Urinary bladder (tissue), 4 donors: ENCODE results near the gene ITGAV. TPM values are rescaled to one million over a fixed set of nuclear protein-coding genes. Genes with fewer than 3 reads are reported as not detected.

Experiments used
- DNase-seq: peaks from one replicate; pipeline ENCODE4 v3.0.0-alpha.2; 2015; ENCODE audit errors: extremely low spot score
- H3K27ac ChIP-seq: one replicate; pipeline ENCODE4 v1.5.1; 2013; ENCODE audit warnings: low read depth, mild to moderate bottlenecking, moderate library complexity
- H3K36me3 ChIP-seq: one replicate; pipeline ENCODE4 v1.6.1; 2013; ENCODE audit warnings: mild to moderate bottlenecking, moderate library complexity; ENCODE audit not compliant: insufficient read depth
- H3K4me1 ChIP-seq: one replicate; pipeline ENCODE4 v1.6.1; 2013; ENCODE audit warnings: mild to moderate bottlenecking, moderate library complexity; ENCODE audit not compliant: insufficient read depth
- H3K4me3 ChIP-seq: one replicate; pipeline ENCODE4 v1.5.1; 2013; ENCODE audit warnings: low read depth, low read length
- WGBS: extraction: QIAGEN DNeasy Blood & Tissue Kit; methylation state at CpG from one replicate; pipeline ENCODE4 v1.1.7; 2013; 5-methylcytosine and 5-hydroxymethylcytosine counted together
- polyA plus RNA-seq: library from polyadenylated mRNA; stranded (reverse); fragments of 200-250 nt; gene quantifications from one replicate; pipeline ENCODE4 v1.2.3, GENCODE V29; 2013
- total RNA-seq: library from RNA; depleted of rRNA; stranded (reverse); fragments of >200 nt; gene quantifications from one replicate; pipeline ENCODE4 v1.2.3, GENCODE V29; 2014
- donor health status: healthy with polysubstance abuse.
- donor health status: healthy.

Gene ITGAV
- total and polyA plus RNA-seq, 2 donors = 33.1 to 183 TPM

- H3K4me3 ChIP-seq = no peak overlapping the region
- H3K27ac ChIP-seq = no peak overlapping the region
- no peaks in the 10 kb centered on the region for H3K4me1 ChIP-seq
- H3K36me3 ChIP-seq = peaks cover 1% of the 10 kb centered on the region
- DNase-seq = no peak
Observed at GRCh38 chr2:186639939-186640338, 50.1 kb downstream of the ITGAV start.

DNA sequence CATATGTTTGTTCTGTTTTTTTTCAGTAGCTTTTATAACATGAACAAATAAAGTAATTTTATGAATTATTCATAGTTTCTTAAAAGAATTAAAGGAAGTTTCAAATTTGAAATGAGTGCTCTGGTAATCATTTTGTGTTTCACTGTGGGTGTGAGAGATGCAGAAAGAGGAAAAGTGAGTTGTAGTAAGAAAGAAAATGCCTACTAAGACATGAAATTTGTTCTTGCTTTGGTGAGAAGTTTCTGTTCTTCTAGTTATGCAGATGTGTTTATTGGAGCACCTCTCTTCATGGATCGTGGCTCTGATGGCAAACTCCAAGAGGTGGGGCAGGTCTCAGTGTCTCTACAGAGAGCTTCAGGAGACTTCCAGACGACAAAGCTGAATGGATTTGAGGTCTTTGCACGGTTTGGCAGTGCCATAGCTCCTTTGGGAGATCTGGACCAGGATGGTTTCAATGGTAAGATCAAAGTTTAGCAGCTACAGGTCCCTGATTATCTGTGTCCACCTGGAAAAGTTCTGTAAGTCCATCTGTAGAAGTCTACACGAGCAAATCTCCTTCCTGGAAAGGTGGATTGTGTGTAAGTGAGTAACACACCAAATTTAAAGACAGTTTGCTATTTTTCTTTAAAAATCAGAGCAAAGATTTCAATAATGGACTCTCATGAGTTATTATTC is 51.4 kb downstream of the ITGAV start:
- WGBS = 70% methylated on average over 4 of the region's 4 CpGs
- Histone ChIP-seq H3K36me3 (peaks cover 1% of the 10 kb centered on the region), H3K4me3 (no peak overlapping the region), H3K27ac (no peak overlapping the region), H3K4me1 (no peaks in the 10 kb centered on the region)
- no peak for DNase-seq

DNA sequence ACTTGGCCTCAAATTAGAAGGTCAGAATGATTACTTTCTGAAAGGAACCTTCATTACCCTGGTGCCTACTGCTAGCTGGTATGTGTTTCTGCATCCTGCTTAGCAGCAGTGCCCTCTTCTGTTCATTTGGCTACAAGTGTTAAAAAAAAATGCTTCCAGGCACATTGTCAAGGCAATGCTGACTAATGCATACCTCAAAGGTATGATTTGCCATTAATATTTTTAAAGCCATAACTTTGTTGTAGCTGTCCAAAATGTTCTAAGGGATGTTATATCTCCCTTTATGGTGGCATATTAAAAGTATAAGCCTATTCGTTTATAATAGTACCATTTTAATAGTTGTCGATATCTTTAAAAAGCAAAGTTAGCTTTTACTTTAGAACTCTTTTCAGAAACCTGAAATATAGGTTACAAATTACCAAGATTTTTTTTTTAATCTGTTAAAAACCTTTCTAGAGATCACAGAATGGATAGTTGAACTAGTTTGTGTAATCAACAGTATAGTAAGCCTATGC is 52.0 kb downstream of the ITGAV start:
- no peak overlapping the region for H3K27ac ChIP-seq
- H3K4me3 ChIP-seq = no peak overlapping the region
- no peaks in the 10 kb centered on the region for H3K4me1 ChIP-seq
- peaks cover 1% of the 10 kb centered on the region for H3K36me3 ChIP-seq
- 89% methylated on average over 2 of the region's 2 CpGs for WGBS
- DNase-seq = peak; percentile 11

DNA sequence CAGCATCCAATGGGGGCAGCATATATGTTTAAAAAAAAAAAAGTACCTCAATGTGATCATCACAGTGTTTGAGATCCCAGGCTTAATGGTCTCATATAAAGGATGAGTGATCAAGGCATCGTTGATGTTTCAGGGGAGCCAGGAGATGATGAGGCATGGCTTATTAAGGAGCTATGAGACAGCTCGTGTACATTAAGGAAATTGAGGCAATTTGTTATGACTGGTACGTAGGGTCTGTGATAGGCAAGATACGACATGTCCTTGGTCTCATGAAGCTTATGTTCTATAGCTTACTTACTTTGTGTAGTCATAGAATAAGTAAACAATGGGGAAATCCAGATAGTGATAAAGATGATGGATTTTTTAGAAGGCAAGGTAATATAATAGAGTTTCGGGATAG is 54.9 kb downstream of the ITGAV start:
- Histone ChIP-seq H3K4me3 (no peak overlapping the region), H3K27ac (no peak overlapping the region), H3K36me3 (peaks cover 3% of the 10 kb centered on the region), H3K4me1 (no peaks in the 10 kb centered on the region)
- WGBS = 86% methylated on average over 5 of the region's 5 CpGs
- DNase-seq = no peak

DNA sequence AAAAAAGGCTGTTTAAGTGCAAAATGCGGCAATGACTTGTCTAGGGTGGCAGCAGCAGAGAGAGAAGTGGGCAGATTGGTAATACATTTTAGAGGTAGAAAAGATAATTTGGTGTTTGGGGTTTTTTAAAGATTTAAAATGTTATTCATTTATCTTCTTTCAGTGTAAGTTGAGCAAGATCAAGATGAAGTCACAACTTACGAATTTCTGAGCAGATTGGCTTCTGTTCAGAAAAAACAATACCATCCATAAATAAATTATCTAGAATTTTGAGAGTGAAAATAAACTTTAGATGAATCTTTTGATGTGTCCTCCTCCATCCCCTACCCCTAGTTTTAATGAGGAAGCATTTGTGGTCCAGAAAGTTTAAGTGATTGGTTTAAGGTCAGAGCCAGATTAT is 56.1 kb downstream of the ITGAV start:
- H3K4me3 ChIP-seq = no peak overlapping the region
- no peaks in the 10 kb centered on the region for H3K4me1 ChIP-seq
- DNase-seq = no peak
- WGBS = 88% methylated on average over 2 of the region's 2 CpGs
- peaks cover 3% of the 10 kb centered on the region for H3K36me3 ChIP-seq
- H3K27ac ChIP-seq = no peak overlapping the region

DNA sequence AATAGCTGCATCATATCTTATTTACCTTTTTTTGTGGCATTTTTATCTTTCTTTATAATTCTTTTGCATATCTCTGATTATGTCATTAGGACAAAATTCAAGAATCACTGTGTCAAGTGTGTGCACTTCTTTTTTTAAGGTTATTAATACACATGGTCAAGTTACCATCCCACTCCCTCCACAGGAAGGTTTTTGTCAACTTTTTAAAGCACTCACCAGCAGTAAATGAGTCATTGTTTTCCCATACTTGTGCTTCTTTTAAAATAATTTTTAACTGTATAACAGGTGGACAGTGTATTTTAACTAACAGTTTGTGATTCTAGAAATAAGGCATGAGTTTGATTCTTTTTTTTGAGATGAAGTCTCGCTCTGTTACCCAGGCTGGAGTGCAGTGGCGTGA is 58.3 kb downstream of the ITGAV start:
- Histone ChIP-seq H3K27ac (no peak overlapping the region), H3K36me3 (peaks cover 5% of the 10 kb centered on the region)
- WGBS = over 99% methylated on average over 2 of the region's 2 CpGs

DNA sequence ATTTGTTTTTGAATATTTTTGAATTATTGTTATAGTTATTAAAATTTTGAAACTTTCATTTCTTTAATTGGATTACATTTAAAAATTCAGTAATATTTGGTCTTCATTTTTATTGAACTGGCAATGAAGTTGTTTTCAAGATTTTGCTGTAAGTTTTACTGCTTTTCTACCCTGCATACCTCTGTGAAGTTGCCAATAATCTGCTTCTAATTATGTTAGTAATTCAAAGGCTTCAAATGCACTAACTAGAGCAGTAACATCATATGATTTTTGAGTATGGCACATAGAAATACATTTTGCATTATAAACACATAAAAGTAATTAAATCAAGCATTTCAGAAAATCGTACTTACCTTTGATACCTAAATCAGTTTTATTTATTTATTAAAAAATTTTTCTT is 63.7 kb downstream of the ITGAV start:
- DNase-seq = no peak
- peaks cover 2% of the 10 kb centered on the region for H3K36me3 ChIP-seq
- WGBS = 96% methylated on average over 1 of the region's 1 CpG
- H3K4me3 ChIP-seq = no peak overlapping the region
- H3K27ac ChIP-seq = no peak overlapping the region
- no peaks in the 10 kb centered on the region for H3K4me1 ChIP-seq

More for the DNA sequence above, 58.3 kb downstream of the ITGAV start:
- no peak for DNase-seq
- Histone ChIP-seq H3K4me3 (no peak overlapping the region), H3K4me1 (no peaks in the 10 kb centered on the region)

DNA sequence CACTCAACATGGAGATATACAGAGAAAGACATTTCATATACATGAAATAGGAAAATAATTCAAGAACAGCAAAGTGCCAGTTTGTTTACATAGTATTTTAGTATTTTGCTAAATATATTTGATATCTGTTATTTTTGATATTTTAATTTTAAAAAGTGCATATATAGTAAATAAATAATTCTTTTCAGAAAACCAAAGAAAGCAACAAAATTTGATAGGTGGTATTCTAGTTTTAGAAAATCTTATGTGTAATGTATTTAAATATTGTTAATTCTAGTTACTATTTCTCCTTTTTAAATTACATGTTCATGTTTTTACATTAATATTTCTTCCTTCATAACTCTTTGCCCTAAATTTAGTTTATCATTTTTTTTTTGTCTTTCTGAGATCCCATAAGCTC is 69.5 kb downstream of the ITGAV start:
- Histone ChIP-seq H3K4me3 (no peak overlapping the region), H3K27ac (no peak overlapping the region), H3K4me1 (no peaks in the 10 kb centered on the region), H3K36me3 (peaks cover 2% of the 10 kb centered on the region)
- DNase-seq = no peak

- no peak overlapping the region for H3K4me3 ChIP-seq
- WGBS = 94% methylated on average over 5 of the region's 5 CpGs
- no peaks in the 10 kb centered on the region for H3K4me1 ChIP-seq
- peaks cover 4% of the 10 kb centered on the region for H3K36me3 ChIP-seq
- DNase-seq = no peak
- H3K27ac ChIP-seq = no peak overlapping the region
Observed at GRCh38 chr2:186664385-186665043, 74.7 kb downstream of the ITGAV start.

- H3K4me1 ChIP-seq = no peaks in the 10 kb centered on the region
- H3K27ac ChIP-seq = no peak overlapping the region
- WGBS = 95% methylated on average over 1 of the region's 1 CpG
- H3K36me3 ChIP-seq = peaks cover 3% of the 10 kb centered on the region
- H3K4me3 ChIP-seq = no peak overlapping the region
- no peak for DNase-seq
Observed at GRCh38 chr2:186669146-186669545, 79.3 kb downstream of the ITGAV start.

GRCh38 chr2:186670831-186671230 is 81.0 kb downstream of the ITGAV start:
- WGBS = 95% methylated on average over 2 of the region's 2 CpGs
- DNase-seq = no peak
- Histone ChIP-seq H3K4me1 (no peaks in the 10 kb centered on the region), H3K4me3 (no peak overlapping the region), H3K27ac (no peak overlapping the region), H3K36me3 (peaks cover 3% of the 10 kb centered on the region)

GRCh38 chr2:186675380-186675779 is 85.5 kb downstream of the ITGAV start:
- H3K36me3 ChIP-seq = peaks cover 3% of the 10 kb centered on the region
- H3K4me1 ChIP-seq = no peaks in the 10 kb centered on the region
- no peak for DNase-seq
- H3K27ac ChIP-seq = no peak overlapping the region
- WGBS = 46% methylated on average over 1 of the region's 1 CpG
- H3K4me3 ChIP-seq = no peak overlapping the region

DNA sequence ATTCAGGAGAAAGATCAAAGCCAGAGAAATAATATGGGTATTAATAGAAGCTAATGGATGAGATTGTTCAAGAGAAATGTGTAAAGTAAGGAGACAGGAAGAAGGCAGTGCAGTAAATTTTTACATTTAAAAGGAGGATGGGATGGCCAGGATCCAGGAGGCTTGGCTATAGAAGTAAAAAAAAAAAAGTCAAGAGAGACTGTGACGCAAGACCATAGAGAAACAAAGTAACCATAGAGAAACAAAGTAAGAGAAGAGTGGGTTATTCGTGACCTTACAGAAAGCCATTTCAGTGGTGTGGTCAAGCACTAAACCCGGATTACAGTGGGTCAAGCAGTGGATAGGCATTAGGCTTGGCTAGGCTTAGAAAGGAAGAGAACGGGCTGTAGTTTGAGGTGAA is 93.5 kb downstream of the ITGAV start:
- 74% methylated on average over 4 of the region's 4 CpGs for WGBS
- no peak overlapping the region for H3K4me3 ChIP-seq
- H3K36me3 ChIP-seq = peaks cover 2% of the 10 kb centered on the region
- H3K27ac ChIP-seq = no peak overlapping the region
- no peak for DNase-seq
- H3K4me1 ChIP-seq = no peaks in the 10 kb centered on the region

- H3K4me3 ChIP-seq = no peak overlapping the region
- no peak overlapping the region for H3K27ac ChIP-seq
- no peak for DNase-seq
- H3K36me3 ChIP-seq = no peaks in the 10 kb centered on the region
- WGBS = 52% methylated on average over 2 of the region's 2 CpGs
- no peaks in the 10 kb centered on the region for H3K4me1 ChIP-seq
Observed at GRCh38 chr2:186687807-186688211, 98.0 kb downstream of the ITGAV start.
